SKM-1 treated with dmso at 0.1 percent for 144 hours (cell line): Measurements from ENCODE around the gene STK11IP.

Experiments used
- DNase-seq: peaks from one replicate; lab custom pipeline; 2025; ENCODE audit not compliant: unreplicated experiment; lab: John Stamatoyannopoulos, UW

The STK11IP gene

GRCh38 chr2:219614076-219614860, 16.6 kb downstream of the STK11IP start:
- no peak for DNase-seq

DNA sequence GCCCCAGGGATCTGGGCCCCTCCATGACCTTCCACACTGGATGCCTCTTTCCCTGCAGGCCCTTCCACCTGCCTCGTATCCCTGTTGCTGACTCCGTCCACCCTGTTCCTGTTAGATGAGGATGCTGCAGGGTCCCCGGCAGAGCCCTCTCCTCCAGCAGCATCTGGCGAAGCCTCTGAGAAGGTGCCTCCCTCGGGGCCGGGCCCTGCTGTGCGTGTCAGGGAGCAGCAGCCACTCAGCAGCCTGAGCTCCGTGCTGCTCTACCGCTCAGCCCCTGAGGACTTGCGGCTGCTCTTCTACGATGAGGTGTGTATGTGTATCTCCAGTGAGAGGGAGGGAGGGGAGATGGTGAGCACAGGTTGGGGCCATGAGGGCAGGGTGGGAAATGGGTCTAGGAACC, 17.4 kb downstream of the STK11IP start:
- DNase-seq, result no peak

GRCh38 chr2:219615894-219616293, 18.2 kb downstream of the STK11IP start:
- no peak for DNase-seq

- no peak for DNase-seq
These were observed 18.9 kb downstream of the STK11IP start for GRCh38 chr2:219616550-219616949.

GRCh38 chr2:219618733-219619122, 21.1 kb downstream of the STK11IP start:
- DNase-seq, result no peak

GRCh38 chr2:219619235-219619634, 21.6 kb downstream of the STK11IP start:
- no peak for DNase-seq

- DNase-seq, result no peak
These were observed 22.9 kb downstream of the STK11IP start for GRCh38 chr2:219620546-219620945.

DNA sequence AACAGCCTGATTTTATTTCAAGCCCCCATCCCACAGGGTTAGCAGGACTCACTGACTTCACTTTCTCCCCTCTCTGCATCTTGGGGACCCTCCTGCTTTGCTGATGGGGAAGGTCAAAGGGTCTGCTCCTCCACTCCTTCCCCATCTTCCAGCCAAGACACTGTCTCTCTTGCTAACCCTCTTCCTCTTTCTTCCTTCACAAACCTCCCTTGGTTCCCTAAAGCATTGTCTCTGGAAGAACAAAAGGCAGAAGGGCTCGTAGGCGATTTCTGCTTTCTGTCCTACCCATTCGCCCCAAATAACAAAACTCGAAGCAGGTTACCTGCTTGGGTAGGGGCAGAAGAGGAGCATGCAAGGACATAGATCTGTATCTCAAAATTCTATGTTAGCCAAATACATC, 24.3 kb downstream of the STK11IP start:
- peak; percentile 39 for DNase-seq

DNA sequence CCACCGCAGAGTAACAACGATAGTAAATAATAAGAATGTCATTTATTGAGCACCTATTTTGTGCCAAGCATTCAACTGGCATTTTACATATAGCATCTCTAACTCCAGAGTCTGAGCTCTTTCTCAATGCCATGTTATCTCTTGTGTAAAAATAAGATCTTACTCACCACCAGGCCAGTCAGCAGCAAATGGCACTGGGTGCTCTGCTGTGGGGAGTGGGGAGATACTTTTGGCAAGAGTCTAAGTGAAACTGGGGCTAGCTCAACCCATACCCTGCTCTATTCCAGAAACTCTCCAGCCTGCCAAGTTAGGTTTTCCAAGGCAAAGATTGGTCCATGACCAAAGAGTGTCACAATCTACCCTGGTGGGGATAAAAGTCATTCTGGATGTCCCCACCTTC, 24.8 kb downstream of the STK11IP start:
- DNase-seq, result no peak

DNA sequence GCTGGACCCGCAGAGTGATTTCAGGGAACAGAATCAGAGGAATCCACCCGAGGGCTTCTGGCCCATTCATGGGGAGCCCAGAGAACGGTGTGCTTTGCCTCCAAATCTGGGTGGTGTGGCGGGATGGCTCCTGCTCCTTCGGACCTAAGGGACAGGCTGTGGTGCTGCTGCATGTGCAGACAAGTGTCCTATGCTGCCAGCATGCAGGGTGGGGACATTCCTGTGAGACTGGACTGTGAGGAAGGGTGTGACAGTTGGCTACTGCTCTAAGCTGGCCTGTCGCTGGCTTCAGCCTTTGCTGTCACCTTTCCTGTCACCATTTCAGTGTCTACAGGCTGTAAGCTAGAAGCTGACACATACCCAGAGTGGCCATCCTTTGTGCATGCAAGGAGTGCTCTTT, 26.9 kb downstream of the STK11IP start:
- DNase-seq, result no peak

DNA sequence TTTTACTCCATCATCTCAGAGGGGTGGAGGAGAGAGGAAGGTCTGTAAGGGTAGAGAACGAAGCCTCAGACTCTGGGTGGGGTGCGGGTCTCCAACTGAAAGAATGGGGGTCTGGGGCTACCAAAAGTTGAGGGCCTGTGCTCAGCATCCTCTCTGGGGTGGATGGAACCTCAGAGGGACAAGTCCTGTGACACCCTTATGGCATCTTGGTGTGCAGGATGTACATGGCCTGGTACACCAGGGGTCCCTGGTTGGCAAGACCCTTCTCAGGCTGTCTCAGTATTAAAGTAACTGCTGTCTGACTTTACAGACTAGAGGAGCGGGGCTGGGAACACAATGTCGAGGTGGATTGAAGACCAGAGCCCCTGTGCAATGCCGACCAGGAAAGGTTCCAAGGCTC, 27.5 kb downstream of the STK11IP start:
- DNase-seq, result no peak

DNA sequence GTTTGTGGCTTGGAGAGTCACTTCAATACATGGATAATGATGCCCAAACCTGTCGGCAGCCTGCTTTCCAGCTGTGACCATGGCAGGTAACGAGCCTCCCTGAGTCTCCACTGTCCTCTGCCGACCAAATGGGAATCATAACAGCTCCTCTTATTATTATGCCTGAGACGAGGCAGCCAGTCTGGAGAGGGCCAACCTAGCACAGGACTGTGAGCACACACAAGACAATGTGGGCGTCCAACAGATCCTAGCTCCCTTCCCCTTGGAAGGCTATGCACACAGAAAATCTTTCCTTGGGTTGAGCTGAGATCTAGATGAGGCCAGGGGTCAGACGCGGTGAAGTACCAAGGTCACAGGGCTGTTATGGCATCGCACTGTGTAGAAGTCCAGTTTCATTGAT, 28.9 kb downstream of the STK11IP start:
- no peak for DNase-seq

DNA sequence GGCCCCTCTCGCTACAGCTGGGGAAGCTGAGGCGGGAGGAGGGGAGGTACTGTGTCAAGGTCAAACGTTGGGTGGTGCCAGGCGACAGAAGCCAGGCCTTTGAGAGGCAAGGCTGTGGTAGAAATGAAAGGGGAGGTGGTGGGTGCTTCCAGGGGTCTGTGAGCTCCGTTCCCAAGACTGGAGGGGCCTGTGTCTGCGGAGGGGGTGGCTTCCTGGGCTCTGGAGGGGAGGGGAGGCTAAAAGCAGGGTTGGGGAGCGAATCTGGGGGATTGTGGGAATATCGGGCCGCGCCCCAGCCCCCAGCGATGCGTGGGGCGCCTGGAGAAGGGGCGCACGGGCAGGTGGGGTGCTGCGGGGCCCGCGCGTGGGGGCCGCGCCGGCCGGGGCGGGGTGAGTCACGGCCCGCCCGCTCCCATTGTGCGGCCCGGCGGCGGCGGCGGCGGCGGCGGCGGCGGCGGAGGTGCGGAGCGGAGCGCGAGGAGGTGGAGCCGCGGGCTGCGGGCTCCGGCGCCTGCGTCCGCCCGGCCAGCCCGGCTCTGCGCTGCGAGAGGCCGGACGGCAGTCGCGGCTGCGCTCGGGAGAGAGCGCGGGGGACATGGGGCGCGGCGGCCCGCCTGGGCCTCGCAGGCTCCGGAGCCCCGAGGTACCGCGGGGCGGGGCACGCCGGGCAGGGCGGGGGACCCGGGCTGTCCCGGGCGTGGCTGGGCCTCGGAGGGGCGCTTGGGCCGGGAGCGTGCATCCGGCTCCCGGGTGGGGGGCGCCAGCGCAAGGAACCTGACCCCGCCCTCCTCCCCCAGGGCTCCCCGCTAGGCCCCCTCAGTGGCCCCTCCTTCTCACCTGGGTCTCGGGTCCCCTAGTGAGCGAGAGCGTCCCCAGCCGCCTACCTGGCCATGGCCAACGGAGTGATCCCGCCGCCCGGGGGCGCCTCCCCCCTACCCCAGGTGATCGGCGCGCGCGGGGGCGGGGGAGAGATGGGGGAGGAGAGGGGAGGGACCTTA, 29.7 kb downstream of the STK11IP start, which contains the start of gene SLC4A3:
Gene SLC4A3 (plus strand): TSS at position 528 of the 998 bp plus-strand sequence. CDS start 363 bp downstream, at position 891.
- no peak for DNase-seq

DNA sequence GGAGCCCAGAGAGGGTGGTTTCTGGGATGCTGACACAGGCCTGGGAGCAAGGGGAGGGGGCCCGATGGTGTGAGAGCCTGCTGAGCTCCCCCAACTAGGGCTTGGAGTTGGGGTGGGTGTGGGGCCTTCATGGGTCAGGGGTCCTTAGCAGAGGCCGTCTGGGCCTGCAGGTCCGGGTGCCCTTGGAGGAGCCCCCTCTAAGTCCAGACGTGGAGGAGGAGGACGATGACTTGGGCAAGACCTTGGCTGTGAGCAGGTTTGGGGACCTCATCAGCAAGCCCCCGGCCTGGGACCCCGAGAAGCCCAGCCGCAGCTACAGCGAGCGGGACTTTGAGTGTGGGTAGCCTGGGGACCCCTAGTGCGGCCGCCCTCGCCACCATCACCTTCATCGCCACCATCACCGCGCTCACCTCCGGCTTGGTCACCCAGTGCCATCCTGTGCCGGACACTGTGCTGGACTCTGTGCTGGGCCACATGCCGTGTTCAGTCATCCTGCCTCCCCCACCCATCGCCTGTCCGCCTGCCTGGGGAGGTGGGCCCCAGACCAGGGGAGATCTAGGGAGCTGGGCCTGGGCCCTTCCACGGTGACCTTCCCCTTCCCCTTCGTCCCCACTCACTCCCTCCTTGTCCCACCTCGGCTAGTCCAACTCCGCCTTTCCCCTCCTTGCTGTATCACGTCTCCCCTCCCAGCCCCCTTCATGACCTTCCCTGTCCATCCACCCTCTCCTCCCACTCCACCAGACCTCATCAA, 30.8 kb downstream of the STK11IP start:
- DNase-seq, result no peak

- DNase-seq, result peak; percentile 75
These were observed 31.6 kb downstream of the STK11IP start for GRCh38 chr2:219628986-219629901.

DNA sequence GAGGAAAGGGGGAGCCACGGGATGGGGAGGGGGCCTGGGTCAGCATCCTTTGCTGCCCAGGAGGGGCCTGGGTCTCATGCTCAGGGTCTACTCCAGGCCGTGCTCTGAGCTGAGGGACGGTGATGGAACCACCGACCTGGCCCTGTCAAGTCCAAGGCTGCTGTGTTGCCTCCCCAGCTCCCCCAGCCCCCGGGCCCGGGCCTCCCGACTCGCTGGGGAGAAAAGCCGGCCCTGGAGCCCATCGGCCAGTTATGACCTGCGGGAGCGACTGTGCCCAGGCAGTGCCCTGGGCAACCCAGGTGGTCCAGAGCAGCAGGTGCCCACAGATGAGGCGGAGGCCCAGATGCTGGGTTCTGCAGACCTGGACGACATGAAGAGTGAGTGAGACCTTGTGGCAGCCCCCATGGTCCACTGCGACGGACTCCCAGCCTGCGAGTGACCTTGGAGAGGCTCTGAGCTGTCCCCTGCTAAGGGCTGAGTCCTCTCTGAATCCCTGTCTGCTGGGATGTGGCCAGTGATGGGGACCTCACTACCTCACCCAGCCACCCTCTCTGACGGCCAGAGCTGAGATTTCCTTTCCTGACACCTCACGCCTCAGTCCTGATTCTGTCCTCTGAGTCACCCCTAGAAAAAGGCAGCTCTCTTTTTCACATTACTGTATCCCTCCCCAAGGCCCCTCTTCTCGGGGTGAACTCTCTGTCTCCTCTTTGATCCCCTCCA, 32.5 kb downstream of the STK11IP start:
- no peak for DNase-seq

DNA sequence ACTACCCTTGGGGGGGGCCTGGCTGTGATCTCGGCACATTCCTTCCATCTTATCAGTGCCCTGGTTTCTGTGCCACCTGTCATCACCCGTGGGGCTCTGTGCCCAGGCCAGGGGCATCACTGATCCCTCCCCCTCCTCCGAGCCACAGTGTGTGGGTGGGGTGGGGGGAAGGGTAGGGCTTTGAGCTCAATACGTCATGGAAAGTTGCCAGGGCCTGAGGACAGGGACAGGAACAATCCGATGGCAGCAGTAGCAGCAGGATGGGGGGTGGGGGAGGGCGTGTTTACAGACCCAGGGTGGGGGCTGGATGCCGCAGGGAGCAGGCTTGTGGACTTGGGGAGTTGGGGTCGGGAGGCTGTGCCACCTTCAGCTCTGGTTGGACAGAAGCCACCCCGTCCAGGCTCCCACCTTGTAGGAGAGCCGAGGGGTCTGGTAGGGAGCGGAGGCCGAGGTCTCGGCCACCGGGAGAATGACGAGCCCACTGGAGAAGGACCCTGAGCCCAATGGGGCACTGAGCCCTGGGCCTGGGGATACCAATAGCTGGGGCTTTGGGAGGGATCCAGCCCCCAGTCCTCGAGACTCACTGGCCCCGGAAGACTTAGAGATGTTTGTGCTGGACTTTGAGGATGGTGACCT, 33.2 kb downstream of the STK11IP start:
- no peak for DNase-seq

GRCh38 chr2:219631406-219631891, 33.8 kb downstream of the STK11IP start:
- no peak for DNase-seq
